ENCODE measurements around the gene CES5A. TPM values are rescaled to one million over a fixed set of nuclear protein-coding genes. Genes with fewer than 3 reads are reported as not detected.
A peak's percentile ranks its signal among the peaks of the same experiment; 100 is the strongest.
"Not testable (repeated sequence)": the region's sequence is repeated elsewhere in the genome, so short reads cannot be mapped to it uniquely, and the experiment has no call there.

The CES5A gene
- total RNA-seq, 1 donor from 2014 or later: not detected

DNA sequence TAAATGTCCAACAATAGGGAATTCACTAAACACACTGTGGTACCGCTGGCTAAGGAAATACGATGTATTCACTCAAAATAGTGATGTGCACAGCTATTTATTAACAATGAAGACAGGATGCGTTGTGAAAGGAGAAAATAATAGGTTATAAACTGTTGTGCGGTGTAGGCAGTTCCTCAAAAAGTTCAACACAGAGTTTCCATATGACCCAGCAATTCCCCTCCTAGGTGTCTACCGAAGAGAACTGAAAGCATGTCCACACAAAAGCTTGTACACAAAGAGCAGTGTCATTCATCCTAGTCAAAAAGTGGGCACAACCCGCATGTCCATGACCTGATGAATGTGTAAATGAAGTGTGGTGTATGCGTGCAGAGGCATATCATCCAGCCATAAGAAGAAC lies 41.1 kb downstream of the CES5A start:
- Histone ChIP-seq H3K9me3 (ENCODE audit: control insufficient read depth in 3 of 3, low read length in 3 of 3) (no peaks in the 10 kb centered on the region), H3K27me3 (ENCODE audit: control insufficient read depth in 3 of 3, insufficient read depth in 3 of 3, low read length in 3 of 3) (peaks cover 0 to 4% (median 0%) of the 10 kb centered on the region in 3 donors), H3K4me1 (ENCODE audit: control insufficient read depth in 3 of 3, insufficient read depth in 3 of 3, low read length in 3 of 3) (peaks cover 0 to 10% (median 8%) of the 10 kb centered on the region in 3 donors), H3K27ac (ENCODE audit: low read depth, low read length) (no peak overlapping the region), H3K36me3 (ENCODE audit: control insufficient read depth in 3 of 3, insufficient read depth in 3 of 3, low read length in 3 of 3) (no peaks in the 10 kb centered on the region), H3K9ac (ENCODE audit: low read depth in 1 of 3, low read length in 3 of 3) (no peak overlapping the region), H3K4me3 (ENCODE audit: low read length in 3 of 3) (no peak overlapping the region)

DNA sequence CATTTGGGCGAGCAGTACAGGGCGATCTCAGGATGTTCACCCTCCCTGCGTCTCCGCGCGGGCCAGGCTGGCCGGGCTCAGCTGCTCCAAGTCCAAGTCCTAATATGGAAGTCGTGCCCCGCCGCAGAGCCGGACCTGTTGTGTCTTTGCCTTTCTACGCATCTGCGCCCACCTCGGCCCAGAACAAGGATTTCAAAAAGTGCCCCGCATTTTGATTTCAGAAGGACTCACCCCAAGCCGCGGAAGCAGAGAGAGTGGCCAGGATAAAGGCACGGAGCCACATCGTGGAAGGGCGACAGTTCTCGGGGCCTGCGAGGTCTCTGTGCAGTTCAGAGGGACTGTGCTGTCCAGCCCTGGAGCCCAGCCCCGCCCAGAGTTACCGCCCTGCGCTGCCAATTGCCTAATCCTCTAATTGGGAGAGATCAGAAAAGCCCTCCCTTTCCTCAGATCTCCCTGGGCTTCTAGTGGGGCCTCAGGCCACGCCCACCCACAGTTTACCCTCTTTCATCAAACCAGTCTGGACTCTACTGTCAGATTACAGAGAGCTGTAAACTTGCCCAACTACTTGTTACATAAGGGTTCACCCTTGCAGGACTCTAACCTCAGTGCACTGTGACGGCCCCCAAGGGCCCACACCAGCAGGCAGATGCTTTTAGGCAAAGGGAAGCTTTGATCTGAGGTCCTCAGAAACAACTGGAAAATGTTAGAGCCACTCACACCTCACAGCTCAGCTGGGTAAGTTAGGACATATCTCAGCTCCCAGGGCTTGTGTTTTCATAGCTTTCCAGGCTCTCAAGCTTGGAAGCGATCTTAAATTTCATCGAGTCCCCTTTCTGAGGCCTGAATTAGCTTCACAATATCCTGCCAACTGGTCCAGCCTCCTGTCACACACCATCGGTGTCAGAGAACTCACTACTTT lies 42.1 kb downstream of the CES5A start, which contains the start of gene CES1:
CES1 (minus strand) TSS at position 324 of the 919 bp plus-strand sequence; CDS start at position 283, 41 bp downstream.
- H3K9ac ChIP-seq (ENCODE audit: low read depth in 1 of 3, low read length in 3 of 3): peak within 1 kb of the TSS in 2 of 3 donors; percentile 14 to 69
- H3K4me1 ChIP-seq (ENCODE audit: control insufficient read depth in 3 of 3, insufficient read depth in 3 of 3, low read length in 3 of 3): peaks cover 0 to 10% (median 8%) of the 10 kb centered on the region in 3 donors
- no peaks in the 10 kb centered on the region for H3K9me3 ChIP-seq (ENCODE audit: control insufficient read depth in 3 of 3, low read length in 3 of 3)
- H3K4me3 ChIP-seq (ENCODE audit: low read length in 3 of 3): peak within 1 kb of the TSS; percentile 20 to 35 (median 32)
- no peak within 1 kb of the TSS for H3K27ac ChIP-seq (ENCODE audit: low read depth, low read length)
- peaks cover 0 to 4% (median 0%) of the 10 kb centered on the region in 3 donors for H3K27me3 ChIP-seq (ENCODE audit: control insufficient read depth in 3 of 3, insufficient read depth in 3 of 3, low read length in 3 of 3)
- no peaks in the 10 kb centered on the region for H3K36me3 ChIP-seq (ENCODE audit: control insufficient read depth in 3 of 3, insufficient read depth in 3 of 3, low read length in 3 of 3)

DNA sequence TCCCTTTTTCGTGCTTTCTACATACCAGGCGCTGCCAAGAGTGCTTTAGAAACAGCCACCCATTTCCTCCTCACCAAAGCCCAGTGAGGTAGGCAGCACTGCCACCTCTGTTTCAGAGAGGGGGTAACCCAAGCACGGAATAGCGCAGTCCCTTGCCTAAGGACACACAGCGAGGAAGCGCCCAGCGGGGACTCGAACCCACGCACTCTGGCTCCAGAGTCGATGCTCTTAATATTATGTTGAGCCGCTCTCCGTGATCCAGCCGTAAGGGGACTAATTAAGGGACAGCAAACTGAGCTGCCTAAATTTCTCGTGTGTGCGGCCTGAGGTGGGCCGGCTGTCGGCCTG lies 42.8 kb downstream of the CES5A start:
- H3K4me1 ChIP-seq (ENCODE audit: control insufficient read depth in 3 of 3, insufficient read depth in 3 of 3, low read length in 3 of 3): peaks cover 0 to 10% (median 8%) of the 10 kb centered on the region in 3 donors
- H3K4me3 ChIP-seq (ENCODE audit: low read length in 3 of 3): peak overlapping the region; percentile 17 to 32 (median 20)
- H3K9me3 ChIP-seq (ENCODE audit: control insufficient read depth in 3 of 3, low read length in 3 of 3): no peaks in the 10 kb centered on the region
- H3K27me3 ChIP-seq (ENCODE audit: control insufficient read depth in 3 of 3, insufficient read depth in 3 of 3, low read length in 3 of 3): peaks cover 0 to 4% (median 0%) of the 10 kb centered on the region in 3 donors
- H3K27ac ChIP-seq (ENCODE audit: low read depth, low read length): no peak overlapping the region
- H3K36me3 ChIP-seq (ENCODE audit: control insufficient read depth in 3 of 3, insufficient read depth in 3 of 3, low read length in 3 of 3): no peaks in the 10 kb centered on the region
- H3K9ac ChIP-seq (ENCODE audit: low read depth in 1 of 3, low read length in 3 of 3): peak overlapping the region in 2 of 3 donors; percentile 14 to 69

DNA sequence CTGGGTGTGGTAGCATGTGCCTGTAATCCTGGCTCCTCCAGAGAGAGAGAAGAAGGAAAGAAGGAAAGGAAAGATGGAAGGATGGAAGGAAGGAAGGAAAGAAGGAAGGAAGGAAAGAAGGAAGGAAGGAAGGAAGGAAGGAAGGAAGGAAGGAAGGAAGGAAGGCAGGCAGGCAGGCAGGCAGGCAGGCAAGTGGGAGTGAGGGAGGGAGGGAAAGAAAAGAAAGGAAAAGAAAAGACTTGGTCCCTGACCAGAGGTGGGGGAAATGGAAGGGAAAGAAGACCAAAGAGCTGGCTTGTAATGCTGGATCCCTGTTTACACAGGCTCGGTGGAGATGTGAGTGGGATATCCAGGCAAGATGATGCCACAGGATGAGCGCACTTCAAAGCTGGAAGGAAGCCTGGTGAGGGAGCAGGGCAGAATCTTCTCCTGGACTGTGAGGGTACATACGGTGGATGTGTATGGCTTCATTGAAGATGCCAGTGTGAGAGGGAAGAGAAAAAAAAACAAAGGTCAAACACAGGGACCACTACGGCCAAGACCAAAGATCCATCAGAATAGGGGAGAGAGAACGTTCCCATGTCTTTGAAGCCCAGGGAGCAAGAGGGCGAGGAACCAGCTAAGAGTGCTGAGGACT lies 44.4 kb downstream of the CES5A start:
- H3K9me3 ChIP-seq (ENCODE audit: control insufficient read depth in 3 of 3, low read length in 3 of 3): no peaks in the 10 kb centered on the region
- H3K4me3 ChIP-seq (ENCODE audit: low read length in 3 of 3): no peak overlapping the region
- peaks cover 0 to 10% (median 8%) of the 10 kb centered on the region in 3 donors for H3K4me1 ChIP-seq (ENCODE audit: control insufficient read depth in 3 of 3, insufficient read depth in 3 of 3, low read length in 3 of 3)
- no peak overlapping the region for H3K27ac ChIP-seq (ENCODE audit: low read depth, low read length)
- peaks cover 0 to 4% (median 0%) of the 10 kb centered on the region in 3 donors for H3K27me3 ChIP-seq (ENCODE audit: control insufficient read depth in 3 of 3, insufficient read depth in 3 of 3, low read length in 3 of 3)
- H3K9ac ChIP-seq (ENCODE audit: low read depth in 1 of 3, low read length in 3 of 3): no peak overlapping the region
- H3K36me3 ChIP-seq (ENCODE audit: control insufficient read depth in 3 of 3, insufficient read depth in 3 of 3, low read length in 3 of 3): no peaks in the 10 kb centered on the region

DNA sequence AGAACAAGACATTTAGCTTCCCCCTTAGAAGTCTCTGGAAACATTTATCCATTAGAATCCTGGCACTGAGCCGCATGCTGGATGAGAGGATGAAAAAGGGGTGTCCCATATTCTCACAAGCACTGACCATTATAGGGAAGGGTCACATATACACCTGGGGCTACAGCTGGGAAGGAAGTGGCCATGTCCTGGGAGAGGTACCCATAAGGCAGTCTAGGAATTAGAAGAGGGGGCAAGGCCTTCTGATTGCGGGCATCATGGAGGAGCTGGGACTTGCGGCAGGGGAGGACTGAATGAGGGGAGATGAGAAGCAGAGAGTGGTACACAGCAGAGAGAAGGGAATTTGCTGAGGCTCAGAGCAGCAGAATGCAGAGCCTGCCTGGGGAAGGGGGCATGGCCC lies 45.9 kb downstream of the CES5A start:
- not testable (repeated sequence) for H3K4me3 ChIP-seq (ENCODE audit: low read length in 3 of 3); H3K36me3 ChIP-seq (ENCODE audit: control insufficient read depth in 3 of 3, insufficient read depth in 3 of 3, low read length in 3 of 3); H3K4me1 ChIP-seq (ENCODE audit: control insufficient read depth in 3 of 3, insufficient read depth in 3 of 3, low read length in 3 of 3); H3K9me3 ChIP-seq (ENCODE audit: control insufficient read depth in 3 of 3, low read length in 3 of 3); H3K27ac ChIP-seq (ENCODE audit: low read depth, low read length); H3K27me3 ChIP-seq (ENCODE audit: control insufficient read depth in 3 of 3, insufficient read depth in 3 of 3, low read length in 3 of 3); H3K9ac ChIP-seq (ENCODE audit: low read depth in 1 of 3, low read length in 3 of 3)

DNA sequence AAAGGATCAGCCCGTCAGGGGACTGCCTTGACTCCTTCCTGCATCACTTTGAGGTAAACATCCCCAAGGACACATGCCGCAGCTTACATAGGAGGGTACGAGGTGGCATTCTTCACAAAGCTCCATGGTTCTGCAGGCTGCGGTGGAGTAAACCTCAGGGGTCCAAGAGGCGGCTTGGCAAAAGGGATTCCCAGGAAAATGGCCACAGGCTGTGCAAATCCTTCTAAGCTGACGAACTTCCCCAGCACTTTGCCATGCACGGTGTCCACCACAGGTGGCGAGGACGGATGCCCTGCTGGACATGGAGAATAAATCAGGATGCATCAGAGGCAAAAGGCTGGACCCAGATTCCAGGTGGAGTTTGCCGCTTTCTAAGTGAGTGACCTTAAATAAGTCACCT lies 46.5 kb downstream of the CES5A start:
- H3K27ac ChIP-seq (ENCODE audit: low read depth, low read length): no peak overlapping the region
- no peaks in the 10 kb centered on the region for H3K36me3 ChIP-seq (ENCODE audit: control insufficient read depth in 3 of 3, insufficient read depth in 3 of 3, low read length in 3 of 3)
- H3K27me3 ChIP-seq (ENCODE audit: control insufficient read depth in 3 of 3, insufficient read depth in 3 of 3, low read length in 3 of 3): peaks cover 0 to 4% (median 0%) of the 10 kb centered on the region in 3 donors
- H3K9ac ChIP-seq (ENCODE audit: low read depth in 1 of 3, low read length in 3 of 3): no peak overlapping the region
- no peak overlapping the region for H3K4me3 ChIP-seq (ENCODE audit: low read length in 3 of 3)
- no peaks in the 10 kb centered on the region for H3K9me3 ChIP-seq (ENCODE audit: control insufficient read depth in 3 of 3, low read length in 3 of 3)
- peaks cover 0 to 10% (median 8%) of the 10 kb centered on the region in 3 donors for H3K4me1 ChIP-seq (ENCODE audit: control insufficient read depth in 3 of 3, insufficient read depth in 3 of 3, low read length in 3 of 3)

DNA sequence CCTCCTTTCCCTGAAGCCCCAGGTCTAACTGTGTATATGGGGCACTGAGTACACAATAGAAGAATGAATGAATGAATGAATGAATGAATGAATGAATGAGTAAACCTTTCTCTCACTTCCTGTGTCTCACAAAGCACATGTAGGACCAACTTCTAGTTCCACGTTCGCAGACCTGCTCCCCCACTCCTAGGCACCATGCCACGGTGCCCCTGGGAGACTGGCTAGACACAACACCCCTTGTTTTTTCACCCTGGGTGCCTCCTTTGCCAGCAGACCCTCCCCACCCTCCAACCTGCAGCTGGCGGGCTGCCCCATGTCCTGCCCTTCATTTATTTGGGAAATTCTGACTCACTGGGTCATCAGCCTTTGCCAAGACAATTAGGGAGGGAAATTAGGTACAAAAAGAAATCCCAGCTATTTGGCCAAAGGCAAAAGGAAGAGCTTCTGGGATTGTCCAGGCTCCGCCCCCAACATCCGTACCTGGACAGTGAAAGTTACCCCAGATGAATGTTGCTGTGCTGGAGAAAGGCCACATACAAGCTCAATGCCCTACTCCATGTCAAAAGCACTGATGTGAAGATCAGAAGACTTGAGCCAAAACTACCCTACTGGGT lies 50.0 kb downstream of the CES5A start:
- Histone ChIP-seq H3K9me3 (ENCODE audit: control insufficient read depth in 3 of 3, low read length in 3 of 3) (no peaks in the 10 kb centered on the region), H3K36me3 (ENCODE audit: control insufficient read depth in 3 of 3, insufficient read depth in 3 of 3, low read length in 3 of 3) (peaks cover 0 to 2% (median 0%) of the 10 kb centered on the region in 3 donors), H3K4me3 (ENCODE audit: low read length in 3 of 3) (no peak overlapping the region), H3K27ac (ENCODE audit: low read depth, low read length) (no peak overlapping the region), H3K9ac (ENCODE audit: low read depth in 1 of 3, low read length in 3 of 3) (no peak overlapping the region), H3K27me3 (ENCODE audit: control insufficient read depth in 3 of 3, insufficient read depth in 3 of 3, low read length in 3 of 3) (peaks cover 0 to 11% (median 0%) of the 10 kb centered on the region in 3 donors), H3K4me1 (ENCODE audit: control insufficient read depth in 3 of 3, insufficient read depth in 3 of 3, low read length in 3 of 3) (no peaks in the 10 kb centered on the region)

DNA sequence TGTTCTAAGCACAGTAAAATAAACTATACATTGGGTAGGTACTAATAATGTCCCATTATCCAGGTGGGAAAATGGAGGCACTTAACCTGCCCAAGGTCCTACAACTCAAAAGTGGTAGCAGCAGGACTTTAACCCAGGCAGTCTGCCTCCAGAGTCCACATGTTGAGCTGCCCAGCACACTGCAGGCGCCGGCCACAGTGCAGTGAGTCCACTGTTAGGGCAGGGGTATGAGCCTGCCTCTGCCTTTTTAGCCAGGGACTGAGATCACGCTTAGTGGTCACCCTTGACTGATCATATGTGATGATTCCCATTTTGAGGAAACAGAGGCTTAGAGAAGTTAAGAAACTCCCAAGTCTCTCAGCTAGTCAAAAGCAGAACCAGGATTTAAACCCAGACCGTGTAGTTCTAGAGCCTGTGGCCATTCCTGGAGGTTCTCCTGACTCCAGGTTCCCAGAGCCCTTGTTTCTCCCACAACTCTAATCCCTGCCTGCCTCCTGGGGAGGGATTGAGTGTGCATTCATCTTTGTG lies 50.6 kb downstream of the CES5A start:
- peaks cover 0 to 12% (median 0%) of the 10 kb centered on the region in 3 donors for H3K27me3 ChIP-seq (ENCODE audit: control insufficient read depth in 3 of 3, insufficient read depth in 3 of 3, low read length in 3 of 3)
- no peaks in the 10 kb centered on the region for H3K9me3 ChIP-seq (ENCODE audit: control insufficient read depth in 3 of 3, low read length in 3 of 3)
- peaks cover 0 to 2% (median 0%) of the 10 kb centered on the region in 3 donors for H3K36me3 ChIP-seq (ENCODE audit: control insufficient read depth in 3 of 3, insufficient read depth in 3 of 3, low read length in 3 of 3)
- H3K9ac ChIP-seq (ENCODE audit: low read depth in 1 of 3, low read length in 3 of 3): no peak overlapping the region
- H3K4me3 ChIP-seq (ENCODE audit: low read length in 3 of 3): no peak overlapping the region
- H3K27ac ChIP-seq (ENCODE audit: low read depth, low read length): no peak overlapping the region
- H3K4me1 ChIP-seq (ENCODE audit: control insufficient read depth in 3 of 3, insufficient read depth in 3 of 3, low read length in 3 of 3): no peaks in the 10 kb centered on the region

DNA sequence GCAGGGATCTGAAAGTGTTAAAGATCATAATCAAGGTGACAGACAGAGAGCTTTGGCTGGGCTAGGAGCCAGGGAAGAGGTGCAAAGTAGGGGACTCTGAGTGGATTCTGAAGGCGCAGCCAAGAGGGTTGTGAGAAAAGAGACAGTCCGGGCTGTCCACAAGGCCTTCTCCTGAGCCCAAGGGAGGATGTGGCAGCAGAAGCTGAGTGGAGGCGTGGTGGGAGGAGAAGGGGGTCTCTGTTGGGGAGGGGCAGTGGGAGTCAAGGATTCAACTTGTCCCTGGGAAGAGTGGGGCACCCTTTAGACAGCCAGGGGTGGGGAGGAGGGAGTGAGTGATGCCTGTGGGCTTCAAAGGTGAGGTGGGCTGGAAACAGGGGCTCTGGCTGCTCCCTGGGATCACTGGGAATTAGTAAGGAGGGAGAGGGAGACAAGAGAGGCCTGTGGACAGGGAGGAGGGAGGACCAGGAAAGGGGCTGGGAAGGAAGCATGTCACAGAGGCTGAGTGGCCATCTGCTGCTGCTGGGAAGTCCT lies 52.8 kb downstream of the CES5A start:
- no peak overlapping the region for H3K4me3 ChIP-seq (ENCODE audit: low read length in 3 of 3)
- H3K27ac ChIP-seq (ENCODE audit: low read depth, low read length): no peak overlapping the region
- no peaks in the 10 kb centered on the region for H3K9me3 ChIP-seq (ENCODE audit: control insufficient read depth in 3 of 3, low read length in 3 of 3)
- H3K9ac ChIP-seq (ENCODE audit: low read depth in 1 of 3, low read length in 3 of 3): no peak overlapping the region
- H3K27me3 ChIP-seq (ENCODE audit: control insufficient read depth in 3 of 3, insufficient read depth in 3 of 3, low read length in 3 of 3): peaks cover 0 to 16% (median 3%) of the 10 kb centered on the region in 3 donors
- no peaks in the 10 kb centered on the region for H3K4me1 ChIP-seq (ENCODE audit: control insufficient read depth in 3 of 3, insufficient read depth in 3 of 3, low read length in 3 of 3)
- peaks cover 0 to 2% (median 0%) of the 10 kb centered on the region in 3 donors for H3K36me3 ChIP-seq (ENCODE audit: control insufficient read depth in 3 of 3, insufficient read depth in 3 of 3, low read length in 3 of 3)

All from skeletal muscle tissue (tissue), 4 donors.